AG10803 (cell line): ENCODE measurements around the gene ZC3H12C.
A peak's percentile ranks its signal among the peaks of the same experiment; 100 is the strongest.
"Not testable (repeated sequence)": the region's sequence is repeated elsewhere in the genome, so short reads cannot be mapped to it uniquely, and the experiment has no call there.

Source experiments
- DNase-seq: peaks from one replicate; pipeline ENCODE4 v3.0.0; 2010; ENCODE audit warnings: low read depth
- H3K4me3 ChIP-seq: 2 replicates; pipeline ENCODE4 v1.5.1; 2011; ENCODE audit warnings: mild to moderate bottlenecking, low read length, control low read depth
- CTCF ChIP-seq: conservative IDR thresholded peaks from 2 replicates; pipeline ENCODE4 v1.5.1; 2011; ENCODE audit warnings: mild to moderate bottlenecking, low read length, control low read depth, inconsistent platforms

The ZC3H12C gene

GRCh38 chr11:110184456-110184855, 91.3 kb downstream of the ZC3H12C start:
- no peak for TF ChIP-seq CTCF
- H3K4me3 ChIP-seq = no peak overlapping the region
- DNase-seq = no peak

- DNase-seq = peak; percentile 8
- no peak overlapping the region for H3K4me3 ChIP-seq
- no peak for TF ChIP-seq CTCF
Measured at GRCh38 chr11:110185121-110185591, 92.0 kb downstream of the ZC3H12C start.

GRCh38 chr11:110185599-110185998, 92.4 kb downstream of the ZC3H12C start:
- DNase-seq = no peak
- no peak for TF ChIP-seq CTCF

GRCh38 chr11:110186456-110186855, 93.3 kb downstream of the ZC3H12C start:
- TF ChIP-seq CTCF = no peak
- DNase-seq = no peak

More at GRCh38 chr11:110185599-110185998, 92.4 kb downstream of the ZC3H12C start:
- H3K4me3 ChIP-seq = no peak overlapping the region

GRCh38 chr11:110186867-110187266, 93.7 kb downstream of the ZC3H12C start:
- no peak overlapping the region for H3K4me3 ChIP-seq
- TF ChIP-seq CTCF = no peak
- DNase-seq = no peak

More at GRCh38 chr11:110186456-110186855, 93.3 kb downstream of the ZC3H12C start:
- no peak overlapping the region for H3K4me3 ChIP-seq

- H3K4me3 ChIP-seq = no peak overlapping the region
- DNase-seq = no peak
- TF ChIP-seq CTCF = no peak
Measured at GRCh38 chr11:110187731-110188130, 94.5 kb downstream of the ZC3H12C start.

- no peak overlapping the region for H3K4me3 ChIP-seq
- no peak for TF ChIP-seq CTCF
- DNase-seq = no peak
Measured at GRCh38 chr11:110190885-110191284, 97.7 kb downstream of the ZC3H12C start.

- not testable (repeated sequence) for H3K4me3 ChIP-seq, DNase-seq
Measured at GRCh38 chr11:110192604-110193282, 99.6 kb downstream of the ZC3H12C start.

- not testable (repeated sequence) for H3K4me3 ChIP-seq
- peak; percentile 64 for DNase-seq
Measured at GRCh38 chr11:110194211-110194766, 101.1 kb downstream of the ZC3H12C start.
